WERI-Rb-1 (cell line): ENCODE results near the gene MARCHF7.
"Not testable (repeated sequence)": the region's sequence is repeated elsewhere in the genome, so short reads cannot be mapped to it uniquely, and the experiment has no call there.

Experiments
- DNase-seq: peaks from one replicate; pipeline ENCODE4 v3.0.0-alpha.2; 2020
- H3K27ac ChIP-seq: fragments of 250-450 bp; sonication (Bioruptor Pico); 2 replicates; pipeline ENCODE4 v1.5.1; 2020; ENCODE audit warnings: mild to moderate bottlenecking, moderate library complexity
- H3K27me3 ChIP-seq: fragments of 250-450 bp; sonication (Bioruptor Pico); 2 replicates; pipeline ENCODE4 v1.5.1; 2021; ENCODE audit warnings: mild to moderate bottlenecking, low read depth, moderate library complexity; ENCODE audit not compliant: insufficient read depth, severe bottlenecking
- H3K36me3 ChIP-seq: fragments of 250-450 bp; sonication (Bioruptor Pico); 2 replicates; pipeline ENCODE4 v1.5.1; 2020; ENCODE audit warnings: mild to moderate bottlenecking, moderate library complexity
- H3K4me3 ChIP-seq: 2 replicates; pipeline ENCODE4 v1.5.1; 2011; ENCODE audit warnings: low read depth, mild to moderate bottlenecking, control low read depth, low read length
- H3K9me3 ChIP-seq: fragments of 250-450 bp; sonication (Bioruptor Pico); 2 replicates; pipeline ENCODE4 v1.5.1; 2021; ENCODE audit warnings: mild to moderate bottlenecking, moderate library complexity; ENCODE audit not compliant: severe bottlenecking
- CTCF ChIP-seq: IDR thresholded peaks from 2 replicates; pipeline ENCODE4 v1.5.1; 2011; ENCODE audit warnings: low read depth, mild to moderate bottlenecking, control low read depth, inconsistent platforms, low read length

Gene MARCHF7

GRCh38 chr2:159712143-159712928 lies at the start of gene MARCHF7:
Gene MARCHF7, plus strand, starts transcription at chr2:159712506. Its CDS starts 16,517 bp downstream, at chr2:159729023.
- peak within 1 kb of the TSS; percentile 78 for H3K4me3 ChIP-seq
- H3K9me3 ChIP-seq: no peaks in the 10 kb centered on the region
- H3K36me3 ChIP-seq: peaks cover 41% of the 10 kb centered on the region
- H3K27ac ChIP-seq: peak within 1 kb of the TSS; percentile 98
- no peaks in the 10 kb centered on the region for H3K27me3 ChIP-seq
- TF ChIP-seq CTCF: peak; percentile 74
- DNase-seq: peak; percentile 98

- H3K27me3 ChIP-seq, DNase-seq, H3K27ac ChIP-seq, H3K36me3 ChIP-seq, H3K9me3 ChIP-seq, H3K4me3 ChIP-seq: not testable (repeated sequence)
Observed at GRCh38 chr2:159667423-159667822, 44.9 kb upstream of the MARCHF7 start.

GRCh38 chr2:159671047-159671446 lies 41.3 kb upstream of the MARCHF7 start:
- Histone ChIP-seq H3K9me3 (no peaks in the 10 kb centered on the region), H3K27ac (no peak overlapping the region), H3K36me3 (no peaks in the 10 kb centered on the region), H3K27me3 (no peaks in the 10 kb centered on the region), H3K4me3 (no peak overlapping the region)
- TF ChIP-seq CTCF: no peak
- no peak for DNase-seq

GRCh38 chr2:159677654-159678053 lies 34.7 kb upstream of the MARCHF7 start:
- Histone ChIP-seq H3K4me3 (no peak overlapping the region), H3K9me3 (no peaks in the 10 kb centered on the region), H3K36me3 (no peaks in the 10 kb centered on the region), H3K27me3 (no peaks in the 10 kb centered on the region), H3K27ac (no peak overlapping the region)
- DNase-seq: no peak
- no peak for TF ChIP-seq CTCF

GRCh38 chr2:159680692-159681091 lies 31.6 kb upstream of the MARCHF7 start:
- no peak for DNase-seq
- Histone ChIP-seq H3K27ac (no peak overlapping the region), H3K36me3 (no peaks in the 10 kb centered on the region), H3K4me3 (no peak overlapping the region), H3K27me3 (no peaks in the 10 kb centered on the region), H3K9me3 (no peaks in the 10 kb centered on the region)
- no peak for TF ChIP-seq CTCF

GRCh38 chr2:159683817-159684216 lies 28.5 kb upstream of the MARCHF7 start:
- Histone ChIP-seq H3K27me3 (no peaks in the 10 kb centered on the region), H3K9me3 (no peaks in the 10 kb centered on the region), H3K36me3 (no peaks in the 10 kb centered on the region), H3K4me3 (no peak overlapping the region), H3K27ac (no peak overlapping the region)
- no peak for TF ChIP-seq CTCF
- no peak for DNase-seq
